CMK (cell line): ENCODE data around the gene TNFRSF21.

Experiments used
- DNase-seq: peaks from one replicate; pipeline ENCODE4 v3.0.0-alpha.2; 2010; ENCODE audit warnings: low read depth

The TNFRSF21 gene

DNA sequence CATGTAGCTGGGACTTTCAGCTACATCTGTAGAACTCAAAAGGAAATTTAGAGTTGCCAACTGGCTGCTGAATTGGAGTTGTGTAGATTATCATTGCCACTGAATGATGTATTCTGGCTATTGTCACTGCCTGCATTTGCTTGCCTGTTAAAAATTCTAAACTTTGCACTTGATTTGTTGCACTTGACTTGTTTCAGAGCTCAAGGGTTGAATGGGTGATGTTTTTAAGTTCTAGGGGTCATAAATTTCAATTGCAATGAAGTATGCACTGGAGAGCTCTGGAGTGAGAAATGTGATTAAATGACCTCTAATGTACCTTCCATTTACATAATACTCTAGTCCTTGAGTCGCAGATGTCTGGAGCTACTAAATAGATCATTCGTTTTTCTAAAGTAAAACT lies 102.4 kb downstream of the TNFRSF21 start:
- DNase-seq, result no peak

GRCh38 chr6:47206626-47207025 lies 103.1 kb downstream of the TNFRSF21 start:
- DNase-seq, result no peak

DNA sequence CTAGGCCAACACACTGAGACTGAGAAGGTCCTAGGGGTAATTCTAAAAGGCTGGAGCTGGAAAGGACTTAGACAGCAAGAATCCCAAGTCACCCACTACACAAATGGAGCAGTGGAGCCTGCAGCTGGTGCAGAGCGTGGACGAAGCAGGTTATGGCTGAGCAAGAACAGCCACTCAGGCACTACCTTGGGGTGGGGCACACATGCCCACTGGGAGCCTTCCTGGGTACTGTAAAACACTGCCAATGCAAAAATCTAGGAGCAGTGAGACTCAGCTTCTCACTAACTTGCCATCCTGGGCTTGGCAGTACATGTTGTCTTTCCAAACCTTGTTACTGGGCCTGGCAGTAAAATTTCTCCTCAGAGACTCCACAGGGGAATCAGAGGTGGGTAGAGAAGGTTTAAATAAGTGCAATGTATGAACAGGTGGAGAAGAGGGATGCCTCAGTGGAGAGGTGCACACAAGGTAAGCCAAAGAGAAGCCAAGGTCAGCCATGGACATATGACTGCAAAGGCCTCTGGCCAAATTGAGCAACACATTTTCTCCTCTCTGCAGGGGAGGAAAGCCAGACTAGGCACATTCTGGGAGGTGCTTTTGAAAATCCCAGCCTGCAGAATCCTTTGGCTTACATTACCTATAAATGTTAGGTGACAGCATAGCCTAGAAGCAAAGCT lies 105.6 kb downstream of the TNFRSF21 start:
- no peak for DNase-seq

- DNase-seq, result no peak
Observed at GRCh38 chr6:47203266-47203937, 106.3 kb downstream of the TNFRSF21 start.

DNA sequence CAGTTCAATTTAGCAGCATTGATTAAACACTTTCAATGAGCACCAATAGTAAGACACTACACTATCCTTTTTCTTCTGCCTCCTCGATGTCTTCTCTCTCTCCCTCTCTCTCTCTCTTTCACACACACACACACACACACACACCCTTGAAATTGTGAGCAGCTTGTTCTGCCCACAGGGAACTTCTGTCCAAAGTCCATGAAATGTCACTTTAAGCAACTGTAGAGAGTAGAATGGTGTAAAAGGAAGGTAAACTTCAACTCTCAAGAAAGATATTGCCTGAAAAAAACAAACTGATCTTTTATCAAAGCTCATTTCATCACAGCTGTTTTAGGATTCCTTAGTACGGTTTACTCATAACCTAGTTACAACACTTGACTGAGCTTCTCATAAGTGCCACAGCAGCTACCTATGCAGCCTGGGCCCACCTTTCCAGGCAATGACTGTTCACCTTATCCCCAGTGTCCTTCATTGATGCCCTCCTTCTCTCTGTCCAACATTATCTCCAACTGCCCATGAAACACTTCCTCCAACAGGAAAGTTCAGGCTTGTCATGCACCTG lies 107.0 kb downstream of the TNFRSF21 start:
- DNase-seq, result no peak

DNA sequence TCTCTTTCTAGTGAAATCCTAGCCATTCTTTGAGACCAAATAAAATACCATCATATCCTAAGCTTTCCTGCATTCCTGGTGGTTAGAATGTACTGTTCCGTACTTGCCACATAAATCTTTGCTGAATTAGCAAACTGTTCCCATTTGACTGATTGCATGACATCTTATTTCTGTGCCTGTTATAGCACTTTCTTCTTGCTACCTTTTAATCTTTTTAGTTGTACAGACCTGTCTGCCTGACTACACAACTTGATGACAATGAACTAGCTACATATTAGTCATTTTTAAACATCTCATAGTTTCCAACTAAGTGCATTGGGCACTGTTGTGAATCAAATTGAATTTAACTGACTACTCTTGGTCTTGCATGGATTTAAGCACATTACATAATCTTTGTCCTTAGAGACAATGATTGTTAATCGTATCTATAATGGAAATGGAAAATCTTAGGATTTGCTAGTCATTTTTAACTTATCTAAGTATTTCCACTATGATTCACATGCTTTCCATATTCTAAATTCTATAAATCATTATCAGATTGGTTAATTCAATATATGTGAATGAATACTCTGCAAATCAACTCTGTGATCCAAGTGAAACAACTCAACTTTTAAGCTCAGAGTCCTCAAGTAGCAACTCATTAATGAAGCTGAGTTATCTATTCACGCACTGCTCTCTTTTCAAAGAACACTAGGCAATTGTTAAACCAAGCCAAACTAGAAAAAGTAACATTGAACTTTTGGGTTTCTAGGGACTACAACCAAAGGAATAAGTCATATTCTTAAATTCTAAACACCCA lies 109.0 kb downstream of the TNFRSF21 start:
- no peak for DNase-seq

DNA sequence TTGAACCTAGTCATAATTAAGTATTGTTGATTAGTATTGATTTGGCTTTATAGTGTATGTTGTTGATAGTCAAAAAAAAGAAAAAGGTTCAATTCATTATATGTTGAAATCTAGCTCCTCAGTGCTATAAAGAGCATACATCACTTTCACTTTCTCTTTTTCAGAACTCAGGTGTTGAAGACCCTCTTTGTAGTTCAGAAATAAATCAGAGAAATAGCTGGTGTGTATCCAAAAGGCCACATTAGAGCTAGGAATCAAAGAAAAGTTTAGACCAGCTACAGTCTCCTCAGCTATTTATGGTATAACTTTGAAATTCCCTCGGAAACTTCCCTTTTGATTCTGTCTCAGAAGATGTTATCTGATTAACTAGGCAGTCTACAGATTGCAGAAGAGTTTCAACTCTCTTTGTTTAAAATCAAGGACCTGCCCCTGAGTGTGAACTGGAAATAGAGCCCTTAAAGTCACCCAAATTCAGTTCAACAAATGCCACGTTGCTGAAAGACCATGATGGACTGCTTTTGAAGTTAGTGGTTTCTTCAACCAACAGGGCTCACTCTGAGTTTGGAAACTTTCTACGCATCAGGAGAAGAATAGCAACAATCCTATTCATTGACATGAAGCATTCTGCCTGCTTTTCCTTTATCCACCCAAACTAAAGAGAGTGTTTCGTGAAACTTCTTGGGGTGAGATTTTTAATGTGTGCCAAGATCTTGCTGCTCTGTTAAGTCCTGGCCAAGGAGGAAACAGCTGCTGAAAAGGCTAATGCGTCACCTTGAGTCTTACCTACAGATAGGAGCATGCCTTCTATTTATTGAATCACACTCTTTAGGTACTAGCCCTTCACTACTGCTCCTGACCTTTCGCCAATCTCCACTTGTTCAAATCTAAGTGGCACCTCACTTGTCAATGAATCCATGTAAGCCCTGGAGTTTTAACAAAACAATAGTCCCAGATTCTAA lies 111.7 kb downstream of the TNFRSF21 start:
- no peak for DNase-seq

DNA sequence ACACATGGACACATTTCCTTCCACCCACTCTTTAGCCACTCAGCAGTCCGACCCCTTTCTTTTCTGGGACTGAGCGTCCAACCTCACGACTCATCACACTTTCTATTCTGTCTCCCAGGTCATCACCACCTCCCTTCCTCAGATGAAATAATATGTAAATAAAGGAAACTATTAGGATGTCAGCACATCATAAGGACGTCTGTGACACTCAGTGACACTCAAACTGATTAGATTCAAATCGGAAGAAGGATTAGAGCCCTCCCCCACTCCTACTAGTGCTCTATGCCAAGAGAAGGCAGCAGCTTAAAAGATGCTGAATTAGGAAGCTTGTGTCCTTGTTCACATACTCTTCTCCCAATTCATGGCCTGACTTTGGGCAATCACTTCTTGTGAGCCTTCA lies 113.6 kb downstream of the TNFRSF21 start:
- DNase-seq, result no peak

DNA sequence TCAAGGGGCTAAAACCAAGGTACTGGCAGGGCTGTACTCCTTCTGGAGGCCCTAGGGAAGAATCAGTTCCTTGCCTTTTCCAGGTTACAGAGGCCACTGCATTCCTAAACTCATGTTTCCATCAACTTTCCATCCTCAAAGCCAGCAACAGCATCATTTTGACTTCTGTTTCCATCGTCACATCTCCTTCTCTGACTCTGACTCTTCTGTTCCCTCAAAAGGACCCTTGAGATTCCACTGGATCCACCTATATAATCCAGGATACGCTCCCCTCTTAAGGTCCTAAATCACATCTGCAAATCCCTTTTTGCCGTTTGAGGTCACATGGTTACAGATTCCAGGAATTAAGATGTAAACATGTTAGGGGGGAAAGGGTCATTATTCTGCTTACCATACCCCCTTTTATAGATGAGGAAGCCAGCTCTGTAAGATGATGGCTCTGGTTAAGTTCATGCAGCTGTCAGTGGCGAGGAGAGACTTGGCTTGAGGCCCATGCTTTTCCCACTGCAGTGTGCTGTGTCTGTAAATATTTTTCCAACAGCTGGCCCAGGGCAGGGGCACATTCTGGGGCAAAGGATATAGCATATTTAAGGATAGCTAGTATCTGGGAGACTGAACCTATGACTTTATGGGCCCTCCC lies 114.6 kb downstream of the TNFRSF21 start:
- DNase-seq, result no peak

GRCh38 chr6:47188588-47189021 lies 121.1 kb downstream of the TNFRSF21 start:
- no peak for DNase-seq

GRCh38 chr6:47187893-47188587 lies 121.7 kb downstream of the TNFRSF21 start:
- no peak for DNase-seq

- no peak for DNase-seq
Observed at GRCh38 chr6:47187113-47187512, 122.6 kb downstream of the TNFRSF21 start.

DNA sequence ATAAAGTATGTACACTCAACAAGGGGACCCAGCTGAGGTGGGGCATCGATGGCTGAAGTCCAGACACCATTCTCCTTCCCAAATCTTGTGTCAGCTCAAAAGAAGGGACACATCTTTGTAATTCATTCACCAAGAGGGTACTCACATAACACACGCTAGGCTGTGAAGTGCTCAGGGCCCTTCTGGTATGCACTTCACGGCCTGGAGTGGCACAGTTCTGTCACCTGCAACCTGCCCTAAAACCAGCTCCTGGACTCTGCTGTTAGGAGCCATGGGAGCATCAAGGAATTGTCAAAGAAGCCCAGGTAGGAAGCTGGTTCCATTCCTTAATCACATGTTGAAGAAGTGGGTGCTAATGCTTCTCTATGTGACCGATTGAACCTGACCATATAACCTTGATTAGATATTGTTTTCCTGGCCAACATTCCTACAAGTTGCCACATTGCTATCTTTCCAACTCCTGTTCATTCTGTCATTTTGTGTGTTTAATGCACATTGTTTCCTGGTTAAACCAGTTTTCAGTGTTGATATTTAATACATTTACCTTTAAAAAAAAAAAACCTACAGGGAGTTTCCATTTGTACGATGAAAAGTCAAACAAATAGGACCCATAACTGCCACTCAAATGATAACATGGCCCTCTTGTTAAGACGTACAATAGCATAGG lies 127.3 kb downstream of the TNFRSF21 start:
- DNase-seq, result no peak

DNA sequence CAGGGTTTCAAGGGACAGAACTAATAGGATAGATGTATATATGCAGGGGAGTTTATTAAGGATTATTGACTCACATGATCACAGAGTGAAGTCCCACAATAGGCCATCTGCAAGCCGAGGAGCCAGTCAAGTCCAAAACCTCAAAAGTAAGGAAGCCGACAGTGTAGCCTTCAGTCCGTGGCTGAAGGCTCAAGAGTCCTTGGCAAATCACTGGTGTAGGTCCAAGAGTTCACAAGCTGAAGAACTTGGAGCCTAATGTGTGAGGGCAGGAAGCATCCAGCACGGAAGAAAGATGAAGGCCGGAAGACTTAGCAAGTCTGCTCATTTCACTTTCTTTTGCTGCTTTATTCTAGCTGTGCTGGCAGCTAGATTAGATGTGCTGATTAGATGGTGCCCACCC lies 128.0 kb downstream of the TNFRSF21 start:
- no peak for DNase-seq
